Activated T-helper 9 cell treated with anti-CD3 and anti-CD28 coated beads, Interleukin-2, amount 50 U/mL, for 16 hours (primary cell): ENCODE data around the gene LRRC38.

Source experiments
- DNase-seq: peaks from one replicate; pipeline ENCODE4 v3.0.0-alpha.2; 2020; ENCODE audit warnings: low read depth

LRRC38 gene

GRCh38 chr1:13517193-13517812 is 3.5 kb upstream of the LRRC38 start:
- no peak for DNase-seq

- no peak for DNase-seq
Measured at GRCh38 chr1:13516606-13517005, 2.8 kb upstream of the LRRC38 start.

DNA sequence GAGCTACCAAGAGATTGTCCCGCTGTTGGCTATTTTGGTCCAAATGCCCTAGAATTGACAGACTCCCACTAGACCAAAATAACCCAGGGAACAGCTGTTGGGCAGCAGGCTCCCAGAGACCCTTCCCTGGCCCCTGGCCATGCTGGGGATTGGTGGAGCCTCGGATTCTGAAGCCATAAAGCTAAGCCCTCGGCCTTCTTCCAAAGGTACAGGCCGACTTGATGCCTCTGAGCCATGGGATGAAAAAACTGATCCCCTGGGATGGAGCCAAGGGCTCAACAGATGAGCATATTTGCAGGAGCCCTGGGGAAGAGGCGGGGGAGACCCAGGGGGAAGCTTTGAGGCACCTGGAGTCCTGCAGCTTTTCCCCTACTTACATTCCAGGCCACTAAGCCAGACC is 1.0 kb upstream of the LRRC38 start:
- no peak for DNase-seq

- no peak for DNase-seq
Measured at GRCh38 chr1:13513063-13513894, 524 bp downstream of the LRRC38 start.

DNA sequence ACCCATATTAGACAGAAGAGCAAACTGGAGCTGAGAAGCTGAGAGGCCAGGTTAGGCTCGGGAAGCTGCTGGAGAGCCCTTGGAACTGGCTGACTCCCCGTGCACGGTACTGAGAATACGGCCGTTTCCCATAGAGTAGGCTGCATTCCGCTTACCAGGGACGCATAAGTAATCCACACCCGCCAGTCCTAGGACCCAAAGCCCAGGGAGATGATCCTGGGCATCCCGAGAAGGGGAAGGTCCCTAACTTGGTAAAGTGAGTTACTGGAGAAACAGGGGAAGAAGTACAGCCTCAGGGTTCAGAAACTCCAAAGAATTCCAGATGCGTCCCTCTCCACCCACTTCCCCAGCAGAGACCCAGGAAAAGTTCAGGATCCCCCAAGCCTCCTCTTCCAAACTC is 1.3 kb downstream of the LRRC38 start:
- DNase-seq: no peak

DNA sequence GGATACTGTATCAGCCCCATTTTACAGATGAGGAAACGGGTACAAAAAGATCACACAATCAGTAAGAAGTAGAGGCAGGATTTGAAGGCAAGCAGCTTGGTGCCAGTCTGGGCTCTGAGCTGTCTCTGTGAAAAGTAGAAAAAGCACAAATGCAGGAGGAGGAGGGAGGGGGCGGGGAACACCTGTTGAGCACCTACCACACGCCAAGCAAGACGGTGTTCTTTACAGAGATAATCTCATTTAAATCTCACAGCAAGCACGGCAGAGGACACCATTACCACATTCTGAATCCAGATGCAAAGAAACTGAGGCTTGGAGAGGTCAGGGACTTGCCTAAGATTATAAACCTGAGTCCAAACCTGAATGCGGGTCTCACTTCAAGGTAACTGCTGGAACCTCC is 3.3 kb downstream of the LRRC38 start:
- DNase-seq: no peak

- no peak for DNase-seq
Measured at GRCh38 chr1:13507075-13507474, 6.7 kb downstream of the LRRC38 start.

GRCh38 chr1:13505020-13505419 is 8.8 kb downstream of the LRRC38 start:
- DNase-seq: no peak

GRCh38 chr1:13500806-13501205 is 13.0 kb downstream of the LRRC38 start:
- DNase-seq: no peak

DNA sequence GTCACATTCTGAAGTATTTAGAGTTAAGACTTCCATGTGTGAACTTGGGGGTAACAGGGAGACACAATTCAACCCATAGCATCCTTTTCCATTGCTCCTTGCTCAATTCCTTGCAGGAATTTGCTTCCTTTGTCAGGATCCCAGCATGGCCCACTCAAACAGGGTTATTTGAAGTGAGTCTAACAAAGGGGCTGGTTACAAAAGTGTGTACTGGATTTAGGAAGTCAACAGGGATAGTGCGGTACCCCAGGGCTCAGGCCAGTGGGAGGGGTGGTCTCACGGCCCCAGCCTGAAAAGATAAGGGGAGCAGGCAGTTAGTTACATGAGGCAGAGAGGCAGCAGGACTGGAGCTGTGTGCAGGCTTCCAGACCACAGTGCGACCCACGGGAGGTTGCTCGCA is 14.4 kb downstream of the LRRC38 start:
- no peak for DNase-seq

DNA sequence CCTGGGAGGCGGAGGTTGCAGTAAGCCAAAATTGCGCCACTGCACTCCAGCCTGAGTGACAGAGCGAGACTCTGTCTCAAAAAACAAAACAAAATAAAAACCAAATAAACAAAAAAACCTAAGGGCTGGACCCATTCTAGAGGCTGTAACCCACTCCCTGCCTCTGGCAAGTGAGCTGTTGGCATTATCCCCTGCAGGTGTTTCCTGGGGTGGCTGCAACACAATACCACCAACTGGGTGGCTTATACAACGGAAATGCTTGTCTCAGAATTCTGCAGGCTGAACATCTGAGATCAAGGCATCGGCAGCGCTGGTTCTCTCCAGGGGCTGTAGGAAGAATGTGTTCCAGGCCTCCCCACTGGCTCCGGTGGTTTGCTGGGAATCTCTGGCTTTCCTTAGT is 15.2 kb downstream of the LRRC38 start:
- DNase-seq: no peak

GRCh38 chr1:13495186-13495585 is 18.6 kb downstream of the LRRC38 start:
- no peak for DNase-seq

DNA sequence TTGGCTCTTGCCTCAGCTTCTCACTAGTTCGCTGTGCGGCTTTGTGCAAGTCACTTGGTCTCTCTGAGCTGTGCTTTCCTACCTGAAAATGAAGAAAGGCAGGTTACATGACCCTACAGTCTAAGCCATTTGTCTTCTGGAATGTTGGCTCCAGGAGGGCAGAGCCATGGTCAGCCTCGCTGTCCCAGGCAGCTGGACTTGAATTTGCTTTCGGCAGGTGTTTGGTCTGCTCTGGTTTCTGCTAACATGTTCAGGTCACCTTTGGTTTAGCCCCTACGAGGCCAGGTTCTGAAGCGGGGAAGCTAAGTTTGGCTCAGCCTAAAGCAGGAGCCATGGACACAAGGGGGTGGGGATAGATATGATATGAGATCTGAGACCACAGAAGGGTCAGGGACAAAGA is 19.1 kb downstream of the LRRC38 start:
- no peak for DNase-seq

DNA sequence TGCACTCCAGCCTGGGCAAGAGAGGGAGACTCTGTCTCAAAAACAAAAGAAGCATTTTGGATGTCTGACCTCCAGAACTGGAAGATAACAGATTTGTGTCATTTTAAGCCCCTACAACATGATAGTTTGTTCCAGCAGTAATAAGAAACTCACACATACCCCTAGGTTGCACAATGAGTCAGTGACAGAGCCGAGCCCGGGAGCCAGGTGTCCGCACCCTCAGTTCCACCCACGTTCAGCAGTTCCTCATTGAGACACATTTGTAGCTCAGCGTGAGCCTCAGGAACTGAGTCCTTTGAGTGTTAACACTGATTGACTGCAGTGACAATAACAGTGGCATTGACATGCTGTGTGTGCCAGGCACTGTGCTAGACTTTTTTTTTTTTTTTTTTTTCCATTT is 19.8 kb downstream of the LRRC38 start:
- DNase-seq: no peak

DNA sequence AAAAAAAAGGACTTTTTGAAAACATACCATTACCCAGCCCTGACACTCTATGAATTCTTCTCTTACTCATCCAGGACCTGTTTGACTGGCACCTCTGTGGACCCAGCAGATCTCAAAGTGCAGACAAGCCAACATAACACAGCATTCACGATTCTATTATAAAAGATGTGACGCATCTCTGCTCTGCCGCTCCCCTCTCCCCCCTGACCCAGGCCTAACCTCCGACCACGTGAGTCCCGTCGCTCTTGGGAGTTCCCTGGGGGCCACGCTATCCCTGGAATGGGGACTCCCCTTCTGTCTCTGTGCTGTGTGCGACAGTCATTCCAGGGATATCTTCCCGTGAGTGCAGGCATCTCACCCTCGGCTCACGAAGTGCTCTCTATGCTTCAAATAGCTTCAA is 21.1 kb downstream of the LRRC38 start:
- no peak for DNase-seq

- no peak for DNase-seq
Measured at GRCh38 chr1:13487957-13488356, 25.8 kb downstream of the LRRC38 start.

- DNase-seq: no peak
Measured at GRCh38 chr1:13487143-13487868, 26.5 kb downstream of the LRRC38 start.

DNA sequence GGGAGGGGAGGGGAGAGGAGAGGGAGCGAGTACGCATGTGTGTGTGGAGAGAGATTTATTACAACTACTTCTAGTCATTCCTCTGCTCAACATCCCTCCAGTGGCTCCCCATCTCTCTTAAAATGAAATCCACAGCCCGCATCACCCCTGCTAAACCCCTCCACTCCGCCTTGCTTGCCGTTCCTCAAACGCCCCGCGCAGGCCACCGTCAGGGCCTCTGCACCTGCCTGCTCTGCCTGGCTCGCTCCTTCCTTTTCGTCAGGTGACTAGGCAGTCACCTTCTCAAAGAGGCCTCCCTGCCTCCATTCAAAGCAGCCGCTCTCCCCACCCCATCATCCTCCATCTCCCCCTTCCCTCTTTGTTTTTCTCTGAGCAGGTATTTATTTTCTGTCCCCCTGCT is 29.9 kb downstream of the LRRC38 start:
- DNase-seq: no peak

DNA sequence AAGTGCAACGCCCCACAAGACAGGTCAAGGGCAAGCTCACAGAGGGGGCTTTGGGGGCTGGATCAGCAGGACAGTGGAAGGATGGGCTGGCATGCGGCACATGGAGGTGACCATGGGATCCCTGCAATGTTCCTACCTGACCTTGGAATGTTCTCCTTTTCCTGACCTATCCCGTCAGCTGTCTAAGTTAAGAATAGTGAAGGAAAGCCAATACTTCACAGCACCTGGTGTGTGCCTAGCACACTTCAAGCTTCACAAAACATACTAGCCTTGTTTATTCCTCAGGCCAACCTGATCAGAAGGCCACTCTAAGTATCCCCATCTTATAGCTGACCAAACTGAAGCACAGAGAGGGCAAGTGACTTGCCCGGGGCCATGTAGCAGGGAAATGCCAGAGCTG is 31.2 kb downstream of the LRRC38 start:
- DNase-seq: no peak

DNA sequence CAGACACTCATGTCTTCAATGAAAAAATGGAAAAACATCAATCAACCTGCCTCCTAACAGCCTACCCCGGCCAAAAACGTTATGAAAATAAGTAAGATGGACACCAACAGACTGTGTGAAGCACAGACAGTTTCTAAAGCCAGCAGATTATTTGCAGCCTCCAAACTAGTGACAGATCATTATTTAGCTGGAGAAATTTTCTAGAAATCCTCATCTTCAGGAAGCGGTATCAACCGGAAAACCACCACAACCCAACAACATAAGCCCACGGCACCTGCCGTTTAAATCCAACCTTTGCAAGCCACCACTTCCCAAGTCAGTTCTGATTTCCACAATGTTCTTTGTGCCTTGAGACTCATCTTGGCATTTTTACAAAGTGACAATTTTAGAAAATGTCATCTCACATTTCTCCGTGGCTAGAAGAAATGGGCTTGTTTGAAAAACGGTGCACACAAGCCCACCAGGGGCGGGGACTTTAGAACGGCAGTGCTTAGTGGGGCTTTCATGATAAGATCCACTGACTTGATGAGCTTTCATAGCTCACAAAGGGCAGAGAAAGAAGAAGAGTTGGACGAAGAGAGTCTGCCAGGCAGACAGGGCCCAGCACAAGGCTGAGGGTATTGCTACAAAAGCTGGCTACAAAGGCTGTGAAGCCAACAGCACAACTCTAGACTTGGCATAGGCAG is 34.5 kb downstream of the LRRC38 start:
- DNase-seq: no peak

DNA sequence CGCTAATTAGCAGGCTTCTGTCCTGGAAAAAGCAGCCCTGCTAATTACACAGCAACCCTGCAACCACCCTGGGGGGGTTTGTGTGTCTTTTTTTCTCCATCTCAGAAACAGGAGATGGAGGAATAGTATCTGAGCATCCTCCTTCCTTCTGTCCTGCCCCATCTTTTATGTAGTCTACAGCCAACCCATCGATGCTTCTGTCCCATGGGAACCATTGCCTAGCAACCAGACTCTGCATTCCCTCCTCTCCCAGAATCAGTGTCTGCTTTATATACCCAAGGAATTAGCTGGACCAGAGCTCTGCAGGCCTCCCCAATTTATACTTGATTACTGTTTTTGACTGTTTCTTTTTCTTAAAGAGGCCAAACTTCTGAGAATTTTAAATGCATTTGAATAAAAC is 35.1 kb downstream of the LRRC38 start:
- no peak for DNase-seq

DNA sequence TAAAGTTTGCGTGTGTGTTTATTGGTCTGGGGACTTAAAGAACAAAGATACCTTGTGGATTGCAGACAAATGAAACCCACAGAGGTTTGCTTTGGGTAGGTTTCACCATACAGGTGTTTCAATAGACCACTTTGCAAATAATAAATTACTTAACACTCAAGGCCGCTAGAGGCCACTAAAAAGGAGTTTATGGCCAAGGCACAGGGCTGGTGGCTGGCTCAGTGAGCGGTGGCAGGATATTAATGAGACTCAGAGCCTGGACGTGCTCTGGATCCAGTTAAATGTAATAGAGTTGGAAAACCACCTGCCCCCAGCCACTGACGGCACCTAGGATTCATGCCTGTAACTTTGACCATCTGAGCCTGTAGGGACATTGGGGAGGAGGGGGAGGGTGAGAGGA is 44.5 kb downstream of the LRRC38 start:
- no peak for DNase-seq

GRCh38 chr1:13465515-13465914 is 48.3 kb downstream of the LRRC38 start:
- DNase-seq: no peak
